Cortex of kidney (tissue), 1 donor: ENCODE data around the gene IL22RA2.
A peak's percentile ranks its signal among the peaks of the same experiment; 100 is the strongest.
"Not testable (repeated sequence)": the region's sequence is repeated elsewhere in the genome, so short reads cannot be mapped to it uniquely, and the experiment has no call there.

Experiments
- DNase-seq: peaks from one replicate; lab custom pipeline; 2025; lab: John Stamatoyannopoulos, UW

The IL22RA2 gene

GRCh38 chr6:137173501-137173900 is at the start of gene IL22RA2:
Gene IL22RA2 (minus strand): TSS chr6:137173644. CDS start chr6:137161749, 11,895 bp downstream.
- DNase-seq, result no peak

DNA sequence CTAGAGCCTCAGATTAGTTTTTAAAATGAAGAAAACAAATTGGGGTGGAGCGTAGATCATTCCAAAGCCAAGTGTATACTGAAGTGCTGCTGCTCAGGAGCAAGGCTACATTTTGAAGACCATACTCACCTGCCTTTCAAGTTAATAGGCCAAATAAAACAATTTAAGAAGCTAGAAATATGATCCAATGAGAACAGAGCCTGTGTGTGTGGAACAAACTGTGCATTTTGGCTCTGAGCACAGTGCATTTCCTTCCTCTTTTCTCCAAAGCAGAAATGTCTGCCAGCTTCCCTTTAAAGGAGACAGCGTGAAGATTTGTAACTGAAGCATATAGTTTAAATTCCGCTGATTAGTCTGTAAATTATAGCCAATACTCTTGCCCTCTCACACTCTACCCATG is 48.9 kb upstream of the IL22RA2 start:
- DNase-seq, result no peak

DNA sequence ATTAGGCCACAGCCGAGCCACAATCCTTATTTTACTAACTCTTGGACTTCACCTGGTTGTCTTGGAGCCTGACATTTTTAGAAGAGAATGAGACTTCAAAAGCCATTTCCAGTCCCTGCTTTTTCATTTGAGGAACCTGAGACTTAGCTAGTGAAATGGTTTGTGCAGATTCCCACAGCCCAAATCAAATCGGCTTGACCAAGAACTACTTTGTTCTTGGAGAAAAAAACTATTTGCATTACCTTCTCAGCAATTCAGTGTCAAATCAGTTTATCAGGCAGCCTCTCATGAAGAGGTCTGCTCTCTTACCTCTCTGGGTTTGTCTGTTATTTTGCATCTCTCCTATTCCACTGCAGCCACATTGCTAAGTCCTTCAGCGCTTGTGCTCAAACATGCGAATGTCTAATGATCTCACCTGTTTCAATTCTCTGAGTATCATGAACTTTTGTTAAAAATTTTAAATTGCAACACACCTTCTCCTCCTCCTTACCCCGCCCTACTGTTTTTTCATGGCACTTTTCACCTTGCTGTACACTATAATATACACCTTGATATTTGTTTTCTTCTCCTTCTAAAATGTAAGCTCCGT is 46.3 kb upstream of the IL22RA2 start:
- no peak for DNase-seq

DNA sequence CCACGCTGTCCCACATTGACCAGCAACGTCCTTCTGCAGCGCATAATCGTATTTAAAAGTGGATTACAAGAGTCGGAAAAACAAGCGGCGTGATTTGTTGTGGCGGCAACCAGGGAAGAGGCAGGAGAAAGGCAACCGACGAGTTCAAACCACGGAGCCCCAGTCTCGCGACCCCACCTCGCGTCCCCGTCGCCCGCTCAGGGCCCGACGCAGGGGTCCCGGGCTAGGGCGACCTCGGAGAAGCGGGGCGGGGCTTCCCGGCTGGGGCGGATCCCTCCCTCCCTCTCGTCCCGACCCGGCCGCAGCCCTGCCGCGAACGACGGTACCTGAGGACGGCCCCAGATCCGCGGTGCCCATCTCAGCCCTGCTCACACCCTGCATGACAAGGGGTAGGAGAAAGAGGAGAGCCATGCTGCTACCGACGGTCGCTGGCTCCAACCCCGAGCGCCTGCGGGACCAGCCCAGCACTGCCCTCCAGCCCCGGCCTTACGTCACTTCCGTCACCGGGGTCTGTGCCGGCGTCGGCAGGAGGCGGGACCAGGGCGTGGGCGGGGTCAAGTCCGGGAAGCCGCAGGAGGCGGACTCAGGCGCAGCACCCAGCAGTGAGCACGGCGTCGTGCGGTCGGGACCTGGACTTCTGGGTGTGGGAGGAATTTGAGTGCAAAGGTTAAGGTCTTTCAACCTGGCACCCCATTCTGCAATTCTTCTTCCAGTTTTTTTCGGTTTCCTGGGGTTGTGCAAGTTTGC is 45.6 kb upstream of the IL22RA2 start, which contains the start of gene IFNGR1:
Gene IFNGR1, minus strand, starts transcription at position 469 of the 747 bp plus-strand sequence. Its CDS starts 58 bp downstream, at position 411.
- DNase-seq, result peak; percentile 55

DNA sequence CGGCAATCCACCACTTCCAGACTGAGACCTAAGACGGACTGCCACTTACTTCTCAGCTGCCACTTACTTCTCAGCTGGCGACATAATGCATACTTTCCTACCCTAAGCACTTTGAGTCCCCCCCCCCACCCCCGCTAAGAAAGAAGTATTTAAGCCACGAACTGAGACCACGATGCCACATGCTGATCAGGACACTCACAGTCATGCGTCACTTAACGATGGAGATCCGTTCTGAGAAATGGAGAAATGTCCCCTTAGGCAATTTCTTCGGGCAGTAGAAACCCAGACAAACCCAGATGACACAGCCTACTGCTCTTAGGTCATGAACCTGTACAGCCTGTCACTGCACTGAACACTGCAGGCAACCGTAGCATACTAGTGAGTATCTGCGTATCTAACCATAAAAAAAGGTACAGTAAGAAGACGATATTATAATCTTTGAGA is 45.1 kb upstream of the IL22RA2 start:
- DNase-seq, result no peak

GRCh38 chr6:137217801-137218472 is 44.5 kb upstream of the IL22RA2 start:
- DNase-seq, result no peak

GRCh38 chr6:137216875-137217553 is 43.6 kb upstream of the IL22RA2 start:
- DNase-seq, result no peak

DNA sequence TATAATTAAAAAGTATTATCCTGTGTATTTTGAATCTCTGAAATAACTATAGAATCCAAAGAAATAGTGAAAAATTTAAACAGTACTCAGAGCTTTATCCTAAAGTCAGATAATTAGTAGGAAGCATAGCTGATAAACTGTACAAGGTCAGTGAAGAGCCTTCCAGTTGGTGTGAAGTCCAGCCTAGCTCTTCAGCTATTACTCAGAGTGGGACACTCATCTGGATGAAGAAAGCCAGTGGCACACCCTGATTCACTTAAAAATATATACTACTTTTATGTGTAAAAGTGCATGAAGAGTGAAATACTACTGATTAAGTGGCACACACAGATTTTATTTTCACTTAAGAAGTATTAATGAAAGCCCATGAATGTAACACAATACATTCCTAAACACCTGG is 42.7 kb upstream of the IL22RA2 start:
- no peak for DNase-seq

GRCh38 chr6:137215630-137216029 is 42.2 kb upstream of the IL22RA2 start:
- not testable (repeated sequence) for DNase-seq

- no peak for DNase-seq
Observed at GRCh38 chr6:137214931-137215330, 41.5 kb upstream of the IL22RA2 start.

GRCh38 chr6:137213813-137214212 is 40.4 kb upstream of the IL22RA2 start:
- no peak for DNase-seq

GRCh38 chr6:137213331-137213740 is 39.9 kb upstream of the IL22RA2 start:
- no peak for DNase-seq

GRCh38 chr6:137211910-137212309 is 38.5 kb upstream of the IL22RA2 start:
- no peak for DNase-seq

GRCh38 chr6:137210903-137211302 is 37.5 kb upstream of the IL22RA2 start:
- DNase-seq, result no peak

DNA sequence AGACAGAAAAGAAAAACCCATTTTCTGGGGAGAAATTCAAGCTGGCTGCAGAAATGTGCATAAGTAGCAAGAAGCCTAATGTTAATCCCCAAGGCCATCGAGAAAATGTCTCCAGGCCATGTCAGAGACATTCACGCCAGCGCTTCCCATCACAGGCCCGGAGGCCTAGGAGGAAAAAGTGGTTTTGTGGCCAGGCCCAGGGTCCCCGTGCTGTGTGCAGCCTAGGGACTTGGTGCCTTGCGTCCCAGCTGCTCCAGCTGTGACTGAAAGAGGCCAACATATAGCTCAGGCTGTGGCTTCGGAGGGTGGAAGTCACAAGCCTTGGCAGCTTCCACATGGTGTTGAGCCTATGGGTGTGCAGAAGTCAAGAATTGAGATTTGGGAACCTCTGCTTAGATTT is 34.8 kb upstream of the IL22RA2 start:
- no peak for DNase-seq

- DNase-seq, result not testable (repeated sequence)
Observed at GRCh38 chr6:137207457-137207856, 34.0 kb upstream of the IL22RA2 start.

- DNase-seq, result no peak
Observed at GRCh38 chr6:137206577-137206976, 33.1 kb upstream of the IL22RA2 start.

GRCh38 chr6:137203256-137203655 is 29.8 kb upstream of the IL22RA2 start:
- DNase-seq, result no peak

- DNase-seq, result no peak
Observed at GRCh38 chr6:137202078-137202477, 28.6 kb upstream of the IL22RA2 start.

DNA sequence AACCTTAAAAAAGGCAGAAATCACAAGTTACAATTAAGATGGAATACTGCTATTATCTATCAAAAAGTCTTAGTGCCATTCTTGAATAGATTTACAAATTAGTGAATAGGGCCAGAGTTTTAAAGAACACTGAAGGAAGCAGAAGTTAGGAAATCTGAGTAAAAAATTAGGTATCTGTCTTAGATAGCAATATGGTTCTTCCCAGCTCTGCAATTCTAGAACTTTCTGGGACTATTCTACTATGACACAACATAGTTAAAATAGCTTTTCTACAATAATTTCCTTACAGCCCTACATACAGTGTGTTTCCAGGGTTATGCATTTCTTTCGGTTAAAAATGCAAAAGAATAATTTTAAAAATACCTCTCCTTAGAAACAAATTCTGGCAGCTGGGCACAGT is 27.6 kb upstream of the IL22RA2 start:
- no peak for DNase-seq

- DNase-seq, result no peak
Observed at GRCh38 chr6:137200288-137200687, 26.8 kb upstream of the IL22RA2 start.
